ENCODE measurements around the gene ODF4.
A peak's percentile ranks its signal among the peaks of the same experiment; 100 is the strongest.
"Not testable (repeated sequence)": the region's sequence is repeated elsewhere in the genome, so short reads cannot be mapped to it uniquely, and the experiment has no call there.

ODF4 gene

GRCh38 chr17:8387914-8388651 lies 48.4 kb downstream of the ODF4 start:
- H3K27me3 Mint-ChIP-seq = no peaks in the 10 kb centered on the region
- no peak overlapping the region for H3K4me3 Mint-ChIP-seq
- no peak overlapping the region for H3K27ac Mint-ChIP-seq
- peaks cover 19% of the 10 kb centered on the region for H3K4me1 Mint-ChIP-seq (ENCODE audit: low read depth)
- no peak for DNase-seq
- no peaks in the 10 kb centered on the region for H3K9me3 Mint-ChIP-seq
- H3K36me3 Mint-ChIP-seq (ENCODE audit: low read depth) = peaks cover under 1% of the 10 kb centered on the region

- Mint-ChIP-seq H3K9me3 (no peaks in the 10 kb centered on the region), H3K4me3 (no peak overlapping the region), H3K27me3 (peaks cover 3% of the 10 kb centered on the region), H3K36me3 (ENCODE audit: low read depth) (no peaks in the 10 kb centered on the region), H3K4me1 (ENCODE audit: low read depth) (peaks cover 11% of the 10 kb centered on the region), H3K27ac (no peak overlapping the region)
- no peak for DNase-seq
Observed at GRCh38 chr17:8391711-8392110, 52.1 kb downstream of the ODF4 start.

GRCh38 chr17:8392274-8392673 lies 52.6 kb downstream of the ODF4 start:
- Mint-ChIP-seq H3K9me3 (no peaks in the 10 kb centered on the region), H3K36me3 (ENCODE audit: low read depth) (no peaks in the 10 kb centered on the region), H3K27me3 (peaks cover 3% of the 10 kb centered on the region), H3K27ac (no peak overlapping the region), H3K4me3 (no peak overlapping the region), H3K4me1 (ENCODE audit: low read depth) (peaks cover 11% of the 10 kb centered on the region)
- no peak for DNase-seq

GRCh38 chr17:8392674-8393469 lies 53.2 kb downstream of the ODF4 start:
- H3K36me3 Mint-ChIP-seq (ENCODE audit: low read depth) = no peaks in the 10 kb centered on the region
- peaks cover 7% of the 10 kb centered on the region for H3K27me3 Mint-ChIP-seq
- no peak overlapping the region for H3K27ac Mint-ChIP-seq

GRCh38 chr17:8393470-8394231 lies 54.0 kb downstream of the ODF4 start:
- H3K27me3 Mint-ChIP-seq = peaks cover 7% of the 10 kb centered on the region
- no peaks in the 10 kb centered on the region for H3K36me3 Mint-ChIP-seq (ENCODE audit: low read depth)
- H3K4me1 Mint-ChIP-seq (ENCODE audit: low read depth) = peaks cover 9% of the 10 kb centered on the region
- H3K9me3 Mint-ChIP-seq = no peaks in the 10 kb centered on the region
- H3K27ac Mint-ChIP-seq = peak overlapping the region; percentile 87
- DNase-seq = peak; percentile 50
- H3K4me3 Mint-ChIP-seq = no peak overlapping the region

More at GRCh38 chr17:8392674-8393469, 53.2 kb downstream of the ODF4 start:
- peaks cover 9% of the 10 kb centered on the region for H3K4me1 Mint-ChIP-seq (ENCODE audit: low read depth)
- H3K9me3 Mint-ChIP-seq = no peaks in the 10 kb centered on the region
- DNase-seq = no peak
- H3K4me3 Mint-ChIP-seq = no peak overlapping the region

GRCh38 chr17:8394497-8394896 lies 54.9 kb downstream of the ODF4 start:
- peaks cover 10% of the 10 kb centered on the region for H3K27me3 Mint-ChIP-seq
- H3K36me3 Mint-ChIP-seq (ENCODE audit: low read depth); H3K4me3 Mint-ChIP-seq; H3K9me3 Mint-ChIP-seq; DNase-seq; H3K27ac Mint-ChIP-seq; H3K4me1 Mint-ChIP-seq (ENCODE audit: low read depth): not testable (repeated sequence)

Measured in activated T-cell treated with anti-CD3 and anti-CD28 coated beads, Interleukin-2, amount 50 U/mL, for 24 hours (primary cell).